Ascending aorta (tissue), 2 donors: ENCODE results near the gene KRTAP4-9. TPM values are rescaled to one million over a fixed set of nuclear protein-coding genes. Genes with fewer than 3 reads are reported as not detected.
"Not testable (repeated sequence)": the region's sequence is repeated elsewhere in the genome, so short reads cannot be mapped to it uniquely, and the experiment has no call there.

Source experiments
- DNase-seq, 2 donors: peaks; one replicate each; pipeline ENCODE4 v3.0.0-alpha.2; 2019; ENCODE audit warnings: low spot score in 2 of 2
- H3K27ac ChIP-seq, 2 donors: fragments of 200-600 bp; sonication (generic); one replicate each; pipeline ENCODE4 v1.5.1; 2016 to 2017; ENCODE audit warnings: mild to moderate bottlenecking in 1 of 2
- H3K27me3 ChIP-seq: fragments of 200-600 bp; sonication (generic); one replicate; pipeline ENCODE4 v1.5.1; 2017
- H3K36me3 ChIP-seq, 2 donors: fragments of 200-600 bp; sonication (generic); one replicate each; pipeline ENCODE4 v1.5.1; 2016
- H3K4me1 ChIP-seq, 2 donors: fragments of 200-600 bp; sonication (generic); one replicate each; pipeline ENCODE4 v1.5.1; 2016 to 2017; ENCODE audit warnings: mild to moderate bottlenecking in 1 of 2
- H3K4me3 ChIP-seq, 2 donors: fragments of 200-600 bp; sonication (generic); one replicate each; pipeline ENCODE4 v1.5.1; 2016 to 2017; ENCODE audit warnings: mild to moderate bottlenecking in 1 of 2
- H3K9me3 ChIP-seq, 2 donors: fragments of 200-600 bp; sonication (generic); one replicate each; pipeline ENCODE4 v1.5.1; 2016
- intact Hi-C: fragments of 100-400 bp; cut with DNase I; formaldehyde crosslinking; loops from one replicate; pipeline ENCODE4 v1.15.1; 2023
- total RNA-seq: library from RNA; depleted of rRNA; stranded (reverse); fragments of >200 nt; gene quantifications from one replicate; pipeline ENCODE4 v1.1.0, GENCODE V29; 2016
- TF ChIP-seq, protein P1 (sequence below), 3 experiments: fragments of 200-600 bp in 2 of 3; fragments of 450-650 bp in 1 of 3; sonication (generic) in 2 of 3; IDR thresholded peaks; one replicate each; pipeline ENCODE4 v1.5.1; 2016 to 2019; ENCODE audit warnings: antibody characterized with exemption in 3 of 3, mild to moderate bottlenecking in 1 of 3, moderate library complexity in 1 of 3

KRTAP4-9 gene
- total RNA-seq, 1 donor from 2014 or later: not detected

- Histone ChIP-seq H3K36me3 (no peaks in the 10 kb centered on the region), H3K9me3 (no peaks in the 10 kb centered on the region), H3K27ac (no peak overlapping the region), H3K27me3 (no peaks in the 10 kb centered on the region), H3K4me1 (peaks cover 9 to 10% of the 10 kb centered on the region in 2 donors), H3K4me3 (no peak overlapping the region)
- TF ChIP-seq, protein P1, sequence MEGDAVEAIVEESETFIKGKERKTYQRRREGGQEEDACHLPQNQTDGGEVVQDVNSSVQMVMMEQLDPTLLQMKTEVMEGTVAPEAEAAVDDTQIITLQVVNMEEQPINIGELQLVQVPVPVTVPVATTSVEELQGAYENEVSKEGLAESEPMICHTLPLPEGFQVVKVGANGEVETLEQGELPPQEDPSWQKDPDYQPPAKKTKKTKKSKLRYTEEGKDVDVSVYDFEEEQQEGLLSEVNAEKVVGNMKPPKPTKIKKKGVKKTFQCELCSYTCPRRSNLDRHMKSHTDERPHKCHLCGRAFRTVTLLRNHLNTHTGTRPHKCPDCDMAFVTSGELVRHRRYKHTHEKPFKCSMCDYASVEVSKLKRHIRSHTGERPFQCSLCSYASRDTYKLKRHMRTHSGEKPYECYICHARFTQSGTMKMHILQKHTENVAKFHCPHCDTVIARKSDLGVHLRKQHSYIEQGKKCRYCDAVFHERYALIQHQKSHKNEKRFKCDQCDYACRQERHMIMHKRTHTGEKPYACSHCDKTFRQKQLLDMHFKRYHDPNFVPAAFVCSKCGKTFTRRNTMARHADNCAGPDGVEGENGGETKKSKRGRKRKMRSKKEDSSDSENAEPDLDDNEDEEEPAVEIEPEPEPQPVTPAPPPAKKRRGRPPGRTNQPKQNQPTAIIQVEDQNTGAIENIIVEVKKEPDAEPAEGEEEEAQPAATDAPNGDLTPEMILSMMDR (IDR thresholded peaks at IDR 0.05): no peak
- intact Hi-C loops: no loop called here
- DNase-seq: no peak
Measured at GRCh38 chr17:41063449-41063848, 41.7 kb upstream of the KRTAP4-9 start.

DNA sequence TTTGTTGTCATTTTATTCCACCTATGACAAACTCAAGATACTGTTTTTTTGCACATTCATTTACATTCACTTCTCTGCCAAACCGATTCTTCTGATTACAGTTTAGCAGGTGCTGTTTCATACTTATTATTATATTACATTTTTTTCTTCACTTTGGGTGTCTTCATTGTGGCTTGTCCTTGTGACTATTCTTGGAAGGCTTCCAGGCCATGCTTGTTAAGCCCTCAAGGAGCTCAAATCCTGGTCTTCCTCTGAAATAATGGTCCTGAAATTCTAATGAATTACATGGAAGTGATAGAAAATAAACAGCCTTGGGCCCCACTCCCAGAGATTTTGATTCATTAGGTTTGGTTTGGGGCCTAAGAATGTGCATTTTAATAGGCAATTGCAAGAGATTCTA is 40.9 kb upstream of the KRTAP4-9 start:
- DNase-seq: no peak
- H3K9me3 ChIP-seq: no peaks in the 10 kb centered on the region
- H3K4me3 ChIP-seq: no peak overlapping the region
- H3K36me3 ChIP-seq: no peaks in the 10 kb centered on the region
- H3K4me1 ChIP-seq: peaks cover 9 to 10% of the 10 kb centered on the region in 2 donors
- H3K27me3 ChIP-seq: no peaks in the 10 kb centered on the region
- H3K27ac ChIP-seq: no peak overlapping the region
- TF ChIP-seq, protein P1 (IDR thresholded peaks at IDR 0.05): no peak
- intact Hi-C loops: no loop called here

DNA sequence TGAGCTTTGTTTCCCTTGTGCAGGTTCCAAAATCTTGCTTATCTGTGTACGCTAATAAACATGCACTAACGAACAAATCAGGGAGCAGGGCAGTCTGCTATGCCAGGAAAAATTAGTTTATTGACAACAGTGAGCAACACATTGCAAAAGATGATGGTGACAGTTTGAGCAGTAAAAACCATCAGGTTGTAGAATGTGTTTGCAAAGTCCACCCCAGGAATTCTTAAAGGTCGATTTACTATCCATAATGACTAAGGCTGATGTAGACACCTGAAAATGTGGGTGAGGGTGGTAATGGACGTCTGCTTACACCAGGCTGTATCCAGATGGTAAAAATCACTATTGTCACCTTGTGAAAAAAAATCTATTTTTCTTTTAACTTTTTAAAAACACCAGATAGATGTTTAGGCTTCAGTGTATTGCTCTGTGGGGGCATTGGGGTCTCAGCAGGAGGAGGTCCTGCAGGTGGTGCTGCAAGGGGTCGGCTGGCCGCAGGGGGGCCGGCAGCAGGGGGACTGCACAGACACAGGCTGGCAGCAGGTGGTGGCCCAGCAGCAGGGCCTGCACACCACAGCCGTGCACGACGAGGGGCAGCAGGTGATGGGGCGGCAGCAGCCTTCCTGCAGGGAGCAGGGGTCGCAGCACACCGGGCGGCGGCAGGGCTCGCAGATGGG is 40.0 kb upstream of the KRTAP4-9 start:
- DNase-seq, intact Hi-C loops, H3K4me3 ChIP-seq, H3K36me3 ChIP-seq, H3K9me3 ChIP-seq, H3K4me1 ChIP-seq, H3K27me3 ChIP-seq, H3K27ac ChIP-seq: not testable (repeated sequence)

GRCh38 chr17:41065829-41066624 is 39.2 kb upstream of the KRTAP4-9 start, which contains the start of gene KRTAP2-4:
Gene KRTAP2-4 (minus strand): TSS chr17:41065879. CDS start chr17:41065845, 34 bp downstream.
- Histone ChIP-seq H3K4me3 (no peak within 1 kb of the TSS), H3K36me3 (no peaks in the 10 kb centered on the region), H3K4me1 (peaks cover 5 to 7% of the 10 kb centered on the region in 2 donors), H3K27ac (no peak within 1 kb of the TSS), H3K27me3 (no peaks in the 10 kb centered on the region), H3K9me3 (no peaks in the 10 kb centered on the region)
- intact Hi-C loops: no loop called here
- DNase-seq: no peak
- TF ChIP-seq, protein P1 (IDR thresholded peaks at IDR 0.05): no peak

GRCh38 chr17:41067281-41067680 is 37.9 kb upstream of the KRTAP4-9 start:
- no peaks in the 10 kb centered on the region for H3K36me3 ChIP-seq
- intact Hi-C loops: no loop called here
- no peaks in the 10 kb centered on the region for H3K27me3 ChIP-seq
- TF ChIP-seq, protein P1 (IDR thresholded peaks at IDR 0.05): no peak
- DNase-seq: no peak
- H3K27ac ChIP-seq: no peak overlapping the region
- H3K9me3 ChIP-seq: no peaks in the 10 kb centered on the region
- H3K4me1 ChIP-seq: no peaks in the 10 kb centered on the region
- H3K4me3 ChIP-seq: no peak overlapping the region

GRCh38 chr17:41069031-41069430 is 36.2 kb upstream of the KRTAP4-9 start:
- Histone ChIP-seq H3K36me3 (no peaks in the 10 kb centered on the region), H3K27ac (no peak overlapping the region), H3K27me3 (no peaks in the 10 kb centered on the region), H3K4me3 (no peak overlapping the region), H3K4me1 (no peaks in the 10 kb centered on the region), H3K9me3 (no peaks in the 10 kb centered on the region)
- intact Hi-C loops: no loop called here
- TF ChIP-seq, protein P1 (IDR thresholded peaks at IDR 0.05): no peak
- DNase-seq: no peak
